Activated CD8-positive, alpha-beta T cell treated with anti-CD3 and anti-CD28 coated beads for 36 hours (primary cell): Measurements from ENCODE around the gene TPP2. TPM values are rescaled to one million over a fixed set of nuclear protein-coding genes. Genes with fewer than 3 reads are reported as not detected.
A peak's percentile ranks its signal among the peaks of the same experiment; 100 is the strongest.

Source experiments
- ATAC-seq: fragments of 200-7000 bp; cut with Tn5 transposase; one replicate; pipeline ENCODE4 v1.10.0; 2021; ENCODE audit warnings: mild to moderate bottlenecking, moderate library complexity
- CTCF ChIA-PET: fragments of 350-600 bp; sonication (Branson Sonifier 250); formaldehyde crosslinking; loops from one replicate; lab custom pipeline; 2021; ENCODE audit warnings: antibody characterized with exemption; lab: Charles Lee
- POLR2A ChIA-PET: fragments of 350-600 bp; sonication (Branson Sonifier 250); formaldehyde crosslinking; loops from one replicate; lab custom pipeline; 2021; ENCODE audit warnings: antibody characterized with exemption; lab: Charles Lee
- DNase-seq: peaks from one replicate; pipeline ENCODE4 v3.0.0-alpha.2; 2020
- H3K27ac Mint-ChIP-seq: one replicate; pipeline ENCODE4 v1.8.0; 2021; ENCODE audit warnings: mild to moderate bottlenecking, mixed read lengths
- H3K27me3 Mint-ChIP-seq: one replicate; pipeline ENCODE4 v1.8.0; 2021; ENCODE audit warnings: mixed read lengths
- H3K36me3 Mint-ChIP-seq: one replicate; pipeline ENCODE4 v1.8.0; 2021; ENCODE audit warnings: low read depth, mixed read lengths
- H3K4me1 Mint-ChIP-seq: one replicate; pipeline ENCODE4 v1.8.0; 2021; ENCODE audit warnings: low read depth, mixed read lengths
- H3K4me3 Mint-ChIP-seq: one replicate; pipeline ENCODE4 v1.8.0; 2021; ENCODE audit warnings: mild to moderate bottlenecking, moderate library complexity, mixed read lengths
- H3K9me3 Mint-ChIP-seq: one replicate; pipeline ENCODE4 v1.8.0; 2021; ENCODE audit warnings: mixed read lengths
- intact Hi-C: fragments of 100-400 bp; cut with micrococcal nuclease; formaldehyde crosslinking; loops from one replicate; pipeline ENCODE4 v1.10.0; 2022
- total RNA-seq, 2 experiments: library from RNA; stranded (reverse); gene quantifications; one replicate each; pipeline ENCODE4 v1.2.3, GENCODE V29; 2021
- TF ChIP-seq, protein P1 (sequence below): fragments of 200-600 bp; IDR thresholded peaks from one replicate; pipeline ENCODE4 v1.8.0; 2022; ENCODE audit warnings: antibody characterized with exemption, mild to moderate bottlenecking

Gene TPP2
- total RNA-seq, 2 experiments from 2014 or later: 70.3 to 70.8 TPM

- intact Hi-C loops: no loop called here
- Mint-ChIP-seq H3K27ac (no peak overlapping the region), H3K36me3 (peaks cover 26% of the 10 kb centered on the region), H3K4me3 (no peak overlapping the region), H3K9me3 (no peaks in the 10 kb centered on the region), H3K27me3 (no peaks in the 10 kb centered on the region), H3K4me1 (peaks cover 13% of the 10 kb centered on the region)
- POLR2A ChIA-PET: no interaction called here
- TF ChIP-seq, protein P1, sequence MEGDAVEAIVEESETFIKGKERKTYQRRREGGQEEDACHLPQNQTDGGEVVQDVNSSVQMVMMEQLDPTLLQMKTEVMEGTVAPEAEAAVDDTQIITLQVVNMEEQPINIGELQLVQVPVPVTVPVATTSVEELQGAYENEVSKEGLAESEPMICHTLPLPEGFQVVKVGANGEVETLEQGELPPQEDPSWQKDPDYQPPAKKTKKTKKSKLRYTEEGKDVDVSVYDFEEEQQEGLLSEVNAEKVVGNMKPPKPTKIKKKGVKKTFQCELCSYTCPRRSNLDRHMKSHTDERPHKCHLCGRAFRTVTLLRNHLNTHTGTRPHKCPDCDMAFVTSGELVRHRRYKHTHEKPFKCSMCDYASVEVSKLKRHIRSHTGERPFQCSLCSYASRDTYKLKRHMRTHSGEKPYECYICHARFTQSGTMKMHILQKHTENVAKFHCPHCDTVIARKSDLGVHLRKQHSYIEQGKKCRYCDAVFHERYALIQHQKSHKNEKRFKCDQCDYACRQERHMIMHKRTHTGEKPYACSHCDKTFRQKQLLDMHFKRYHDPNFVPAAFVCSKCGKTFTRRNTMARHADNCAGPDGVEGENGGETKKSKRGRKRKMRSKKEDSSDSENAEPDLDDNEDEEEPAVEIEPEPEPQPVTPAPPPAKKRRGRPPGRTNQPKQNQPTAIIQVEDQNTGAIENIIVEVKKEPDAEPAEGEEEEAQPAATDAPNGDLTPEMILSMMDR: no peak
- DNase-seq (no peak), ATAC-seq (no peak)
- CTCF ChIA-PET: interaction anchor here (0.6 to 1.0 kb wide), 4 partner anchors 9 to 72 kb away, joined by 3 to 4 read pairs (median 3); no protein-coding TSS in a partner anchor
Measured at GRCh38 chr13:102651392-102651791, 54.6 kb downstream of the TPP2 start.

DNA sequence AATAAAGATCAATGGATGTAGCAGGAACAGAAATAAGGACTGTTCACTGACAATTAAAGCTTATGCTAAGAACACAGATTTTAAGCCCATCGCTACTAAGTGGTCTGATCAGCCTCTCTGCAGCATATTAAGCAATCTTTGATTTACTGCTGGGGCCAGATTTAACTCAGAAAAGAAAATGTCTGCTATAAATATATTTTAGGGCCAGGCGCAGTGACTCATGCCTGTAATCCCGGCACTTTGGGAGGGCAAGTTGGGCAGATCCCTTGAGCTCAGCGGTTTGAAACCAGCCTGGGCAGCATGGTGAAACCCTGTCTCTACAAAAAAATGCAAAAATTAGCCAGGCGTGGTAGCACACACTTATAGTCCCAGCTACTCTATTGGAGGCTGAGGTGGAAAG, 55.1 kb downstream of the TPP2 start:
- DNase-seq: no peak
- Mint-ChIP-seq H3K4me3 (no peak overlapping the region), H3K4me1 (peaks cover 13% of the 10 kb centered on the region), H3K27me3 (no peaks in the 10 kb centered on the region), H3K27ac (no peak overlapping the region), H3K36me3 (peaks cover 23% of the 10 kb centered on the region), H3K9me3 (no peaks in the 10 kb centered on the region)
- intact Hi-C loops: no loop called here
- ChIA-PET POLR2A (interaction anchor here (0.6 kb wide), 1 partner anchor 66 kb away, joined by 3 read pairs; no protein-coding TSS in a partner anchor), CTCF (interaction anchor here (0.6 to 1.0 kb wide), 4 partner anchors 9 to 73 kb away, joined by 3 to 4 read pairs (median 3); no protein-coding TSS in a partner anchor)
- TF ChIP-seq, protein P1: no peak
- ATAC-seq: no peak

GRCh38 chr13:102654756-102655155, 58.0 kb downstream of the TPP2 start:
- intact Hi-C loops: no loop called here

DNA sequence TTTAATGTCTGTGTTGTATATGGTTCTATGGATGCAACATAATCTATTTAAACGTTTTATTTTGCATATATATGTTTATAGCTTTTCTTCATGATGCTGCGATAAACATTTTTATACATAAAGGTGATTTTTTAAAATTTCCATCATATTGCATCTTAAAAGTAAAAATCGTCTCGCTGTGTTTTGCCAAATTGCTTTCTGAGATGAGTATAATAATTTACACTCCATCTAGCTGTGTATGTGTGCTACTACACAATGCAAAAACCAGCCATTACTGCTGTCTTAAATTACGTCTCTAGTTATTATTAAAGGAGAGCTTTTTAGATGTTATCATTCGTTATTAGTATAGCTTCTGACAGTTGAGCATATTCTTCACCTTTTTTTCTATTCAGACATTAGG, 60.8 kb downstream of the TPP2 start:
- no peak for ATAC-seq
- POLR2A ChIA-PET: no interaction called here
- Mint-ChIP-seq H3K27me3 (no peaks in the 10 kb centered on the region), H3K27ac (no peak overlapping the region), H3K9me3 (no peaks in the 10 kb centered on the region), H3K36me3 (peaks cover 41% of the 10 kb centered on the region), H3K4me3 (no peak overlapping the region), H3K4me1 (no peaks in the 10 kb centered on the region)
- TF ChIP-seq, protein P1: peak; percentile 55
- no peak for DNase-seq
- CTCF ChIA-PET: interaction anchor here (0.7 to 2.1 kb wide), 6 partner anchors 27 to 78 kb away, joined by 3 to 10 read pairs (median 4); no protein-coding TSS in a partner anchor
- intact Hi-C loops: no loop called here

More at GRCh38 chr13:102654756-102655155, 58.0 kb downstream of the TPP2 start:
- Mint-ChIP-seq H3K27me3 (no peaks in the 10 kb centered on the region), H3K4me3 (no peak overlapping the region), H3K4me1 (peaks cover 3% of the 10 kb centered on the region), H3K36me3 (peaks cover 28% of the 10 kb centered on the region), H3K9me3 (no peaks in the 10 kb centered on the region), H3K27ac (no peak overlapping the region)
- ATAC-seq: no peak
- POLR2A ChIA-PET: no interaction called here
- TF ChIP-seq, protein P1: no peak
- DNase-seq: no peak
- CTCF ChIA-PET: no interaction called here

GRCh38 chr13:102658660-102659059, 61.9 kb downstream of the TPP2 start:
- no peaks in the 10 kb centered on the region for H3K9me3 Mint-ChIP-seq
- H3K27me3 Mint-ChIP-seq: no peaks in the 10 kb centered on the region
- intact Hi-C loops: no loop called here
- no peak overlapping the region for H3K27ac Mint-ChIP-seq
- peaks cover 41% of the 10 kb centered on the region for H3K36me3 Mint-ChIP-seq
- DNase-seq (no peak), ATAC-seq (no peak)
- CTCF ChIA-PET: interaction anchor here (1.8 to 2.1 kb wide), 2 partner anchors 36 to 66 kb away, joined by 4 to 10 read pairs; no protein-coding TSS in a partner anchor
- POLR2A ChIA-PET: no interaction called here
- H3K4me3 Mint-ChIP-seq: no peak overlapping the region
- no peaks in the 10 kb centered on the region for H3K4me1 Mint-ChIP-seq
- TF ChIP-seq, protein P1: no peak
